Neural progenitor cell (in vitro differentiated cells): ENCODE data around the gene SLC11A1. TPM values are rescaled to one million over a fixed set of nuclear protein-coding genes. Genes with fewer than 3 reads are reported as not detected.

Experiments
- DNase-seq: peaks from one replicate; pipeline ENCODE4 v3.0.0-alpha.2; 2016; ENCODE audit warnings: low spot score
- H2AFZ ChIP-seq: fragments of 200-600 bp; sonication (generic); replicated peaks from 2 replicates; pipeline ENCODE4 v1.6.1; 2016; ENCODE audit warnings: antibody characterized with exemption
- H3F3A ChIP-seq: fragments of 200-600 bp; sonication (generic); 2 replicates; pipeline ENCODE4 v1.6.1; 2016; ENCODE audit warnings: antibody characterized with exemption, low read depth
- H3K27ac ChIP-seq: fragments of 200-600 bp; sonication (generic); 2 replicates; pipeline ENCODE4 v1.5.1; 2016; ENCODE audit warnings: mild to moderate bottlenecking
- H3K27me3 ChIP-seq: fragments of 200-600 bp; sonication (generic); 2 replicates; pipeline ENCODE4 v1.6.1; 2016; ENCODE audit warnings: mild to moderate bottlenecking, moderate library complexity
- H3K36me3 ChIP-seq: fragments of 200-600 bp; sonication (generic); 2 replicates; pipeline ENCODE4 v1.5.1; 2016
- H3K4me1 ChIP-seq: fragments of 200-600 bp; sonication (generic); 2 replicates; pipeline ENCODE4 v1.6.1; 2016; ENCODE audit warnings: mixed run types
- H3K4me2 ChIP-seq: fragments of 200-600 bp; sonication (generic); 2 replicates; pipeline ENCODE4 v1.6.1; 2016
- H3K4me3 ChIP-seq: fragments of 200-600 bp; sonication (generic); 2 replicates; pipeline ENCODE4 v1.5.1; 2016
- H3K79me2 ChIP-seq: fragments of 200-600 bp; sonication (generic); 2 replicates; pipeline ENCODE4 v1.6.1; 2016; ENCODE audit warnings: low read depth
- H3K9ac ChIP-seq: fragments of 200-600 bp; sonication (generic); 2 replicates; pipeline ENCODE4 v1.6.1; 2016
- H3K9me3 ChIP-seq: fragments of 200-600 bp; sonication (generic); 2 replicates; pipeline ENCODE4 v1.5.1; 2016; ENCODE audit warnings: low read depth
- H4K20me1 ChIP-seq: fragments of 200-600 bp; sonication (generic); 2 replicates; pipeline ENCODE4 v1.6.1; 2016; ENCODE audit warnings: low read depth
- H3K27ac Mint-ChIP-seq: 3 replicates; pipeline ENCODE4 v1.8.0; 2021; ENCODE audit warnings: mixed read lengths
- H3K27me3 Mint-ChIP-seq: 2 replicates; pipeline ENCODE4 v1.8.0; 2022; ENCODE audit warnings: low read depth, mild to moderate bottlenecking, inconsistent platforms, moderate library complexity, mixed read lengths; ENCODE audit not compliant: insufficient read depth
- H3K36me3 Mint-ChIP-seq: 3 replicates; pipeline ENCODE4 v1.8.0; 2021; ENCODE audit warnings: mixed read lengths
- H3K4me1 Mint-ChIP-seq: 3 replicates; pipeline ENCODE4 v1.8.0; 2021; ENCODE audit warnings: mixed read lengths
- H3K4me3 Mint-ChIP-seq: 3 replicates; pipeline ENCODE4 v1.8.0; 2021; ENCODE audit warnings: mild to moderate bottlenecking, moderate library complexity, mixed read lengths
- H3K9me3 Mint-ChIP-seq: 3 replicates; pipeline ENCODE4 v1.8.0; 2020; ENCODE audit warnings: mixed read lengths
- CTCF ChIP-seq: fragments of 200-600 bp; sonication (generic); IDR thresholded peaks from 2 replicates; pipeline ENCODE4 v1.5.1; 2017; ENCODE audit warnings: antibody characterized with exemption, mild to moderate bottlenecking
- EZH2 ChIP-seq: fragments of 200-600 bp; sonication (generic); IDR thresholded peaks from 2 replicates; pipeline ENCODE4 v1.6.1; 2017; ENCODE audit warnings: antibody characterized with exemption, mild to moderate bottlenecking, moderate library complexity
- EZH2phosphoT487 ChIP-seq: fragments of 200-600 bp; sonication (generic); IDR thresholded peaks from 2 replicates; pipeline ENCODE4 v1.6.1; 2017; ENCODE audit warnings: antibody characterized with exemption
- total RNA-seq: library from RNA; depleted of rRNA; stranded (reverse); fragments of >200 nt; gene quantifications from 2 replicates; pipeline ENCODE4 v1.2.3, GENCODE V29; 2015; ENCODE audit warnings: low replicate concordance

SLC11A1 gene
- total RNA-seq, 1 donor from 2014 or later: not detected

GRCh38 chr2:218432676-218433365, 50.7 kb downstream of the SLC11A1 start:
- Histone ChIP-seq H3K4me3 (no peak overlapping the region), H3K79me2 (no peaks in the 10 kb centered on the region), H3K9me3 (no peaks in the 10 kb centered on the region), H3K36me3 (no peaks in the 10 kb centered on the region), H3K27me3 (no peaks in the 10 kb centered on the region), H3F3A (no peaks in the 10 kb centered on the region), H3K9ac (no peak overlapping the region), H4K20me1 (no peaks in the 10 kb centered on the region), H3K4me1 (no peaks in the 10 kb centered on the region), H2AFZ (no peak overlapping the region), H3K4me2 (no peak overlapping the region), H3K27ac (no peak overlapping the region)
- Mint-ChIP-seq H3K4me3 (no peak overlapping the region), H3K36me3 (no peaks in the 10 kb centered on the region), H3K4me1 (peaks cover 4% of the 10 kb centered on the region), H3K27me3 (peaks cover 6% of the 10 kb centered on the region), H3K27ac (no peak overlapping the region), H3K9me3 (no peaks in the 10 kb centered on the region)
- no peak for DNase-seq
- no peak for TF ChIP-seq EZH2
- no peak for TF ChIP-seq EZH2phosphoT487
- no peak for TF ChIP-seq CTCF

- Histone ChIP-seq H3K27me3 (no peaks in the 10 kb centered on the region), H3K36me3 (no peaks in the 10 kb centered on the region), H3K9ac (no peak overlapping the region), H3K9me3 (no peaks in the 10 kb centered on the region), H4K20me1 (no peaks in the 10 kb centered on the region), H3K27ac (no peak overlapping the region), H3K79me2 (no peaks in the 10 kb centered on the region), H3K4me1 (no peaks in the 10 kb centered on the region), H2AFZ (no peak overlapping the region), H3K4me2 (no peak overlapping the region), H3K4me3 (no peak overlapping the region), H3F3A (no peaks in the 10 kb centered on the region)
- peaks cover 4% of the 10 kb centered on the region for H3K4me1 Mint-ChIP-seq
- no peak overlapping the region for H3K27ac Mint-ChIP-seq
- no peaks in the 10 kb centered on the region for H3K36me3 Mint-ChIP-seq
- H3K4me3 Mint-ChIP-seq: no peak overlapping the region
- no peak for DNase-seq
- no peaks in the 10 kb centered on the region for H3K9me3 Mint-ChIP-seq
- no peak for TF ChIP-seq CTCF
- TF ChIP-seq EZH2: no peak
- no peak for TF ChIP-seq EZH2phosphoT487
- peaks cover 3% of the 10 kb centered on the region for H3K27me3 Mint-ChIP-seq
These were observed 52.4 kb downstream of the SLC11A1 start for GRCh38 chr2:218434456-218434855.

GRCh38 chr2:218435003-218435982, 53.2 kb downstream of the SLC11A1 start:
- peak; percentile 28 for DNase-seq
- no peak overlapping the region for H2AFZ ChIP-seq
- H3K9ac ChIP-seq: no peak overlapping the region
- no peak for TF ChIP-seq EZH2phosphoT487
- no peak for TF ChIP-seq EZH2
- no peak for TF ChIP-seq CTCF
- no peak overlapping the region for H3K27ac Mint-ChIP-seq
- no peak overlapping the region for H3K27ac ChIP-seq
- no peaks in the 10 kb centered on the region for H3K79me2 ChIP-seq
- no peak overlapping the region for H3K4me2 ChIP-seq
- H3F3A ChIP-seq: no peaks in the 10 kb centered on the region
- no peaks in the 10 kb centered on the region for H3K9me3 Mint-ChIP-seq
- no peak overlapping the region for H3K4me3 Mint-ChIP-seq
- no peaks in the 10 kb centered on the region for H3K36me3 ChIP-seq
- H3K4me3 ChIP-seq: no peak overlapping the region
- H4K20me1 ChIP-seq: no peaks in the 10 kb centered on the region
- peaks cover 4% of the 10 kb centered on the region for H3K4me1 Mint-ChIP-seq
- no peaks in the 10 kb centered on the region for H3K9me3 ChIP-seq
- H3K27me3 ChIP-seq: no peaks in the 10 kb centered on the region
- H3K27me3 Mint-ChIP-seq: peaks cover 3% of the 10 kb centered on the region
- H3K36me3 Mint-ChIP-seq: no peaks in the 10 kb centered on the region
- no peaks in the 10 kb centered on the region for H3K4me1 ChIP-seq
